T-helper 2 cell (primary cell): ENCODE measurements around the gene CA10.

Experiments used
- DNase-seq, 5 experiments: peaks; one replicate each; pipeline versions ENCODE4 v3.0.0 to v3.0.0-alpha.2; 2012 to 2022

The CA10 gene

GRCh38 chr17:52145476-52145875 lies 13.0 kb downstream of the CA10 start:
- DNase-seq, result peak in 1 of 5 experiments; percentile 56

- no peak for DNase-seq
Measured at GRCh38 chr17:52143542-52143941, 15.0 kb downstream of the CA10 start.

GRCh38 chr17:52140601-52141000 lies 17.9 kb downstream of the CA10 start:
- no peak for DNase-seq

DNA sequence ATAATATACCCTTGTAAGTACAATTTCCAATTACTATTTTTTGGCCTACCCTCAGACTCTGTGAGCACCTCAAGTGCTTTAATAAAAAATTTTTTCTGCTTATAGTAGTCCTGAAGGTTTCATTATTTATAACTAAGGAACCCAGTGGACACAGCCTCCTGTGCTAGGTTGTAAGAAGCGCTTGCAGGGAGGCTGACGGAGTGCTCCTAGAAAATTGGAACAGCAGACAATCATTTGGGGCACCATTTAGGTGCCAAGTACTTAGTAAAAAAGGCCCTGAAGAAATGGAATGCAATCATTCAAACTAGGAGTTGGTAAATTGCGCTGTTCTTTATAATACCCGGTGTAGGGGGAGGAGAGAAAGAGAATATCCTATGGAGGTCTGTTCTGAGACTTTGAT lies 19.8 kb downstream of the CA10 start:
- no peak for DNase-seq

GRCh38 chr17:52138350-52138749 lies 20.2 kb downstream of the CA10 start:
- no peak for DNase-seq

DNA sequence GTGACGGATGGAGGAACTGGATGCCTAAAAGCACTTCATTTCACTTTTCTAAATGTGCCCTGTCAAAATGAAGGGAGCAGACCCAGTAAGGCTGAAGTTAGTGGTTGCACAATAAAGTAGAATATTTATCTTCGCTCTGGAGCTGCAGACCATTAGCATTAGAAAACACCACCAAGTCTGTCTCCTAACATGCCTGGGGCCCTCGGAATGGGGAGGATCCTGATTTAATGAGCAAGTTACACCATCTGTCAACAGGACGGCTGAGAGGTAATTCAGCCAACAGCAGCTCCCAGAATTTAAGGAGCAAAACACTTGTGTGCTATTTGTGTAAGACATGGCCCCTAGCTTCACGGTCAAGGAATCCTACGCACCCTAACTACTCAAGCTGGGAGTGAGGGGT lies 22.3 kb downstream of the CA10 start:
- no peak for DNase-seq

DNA sequence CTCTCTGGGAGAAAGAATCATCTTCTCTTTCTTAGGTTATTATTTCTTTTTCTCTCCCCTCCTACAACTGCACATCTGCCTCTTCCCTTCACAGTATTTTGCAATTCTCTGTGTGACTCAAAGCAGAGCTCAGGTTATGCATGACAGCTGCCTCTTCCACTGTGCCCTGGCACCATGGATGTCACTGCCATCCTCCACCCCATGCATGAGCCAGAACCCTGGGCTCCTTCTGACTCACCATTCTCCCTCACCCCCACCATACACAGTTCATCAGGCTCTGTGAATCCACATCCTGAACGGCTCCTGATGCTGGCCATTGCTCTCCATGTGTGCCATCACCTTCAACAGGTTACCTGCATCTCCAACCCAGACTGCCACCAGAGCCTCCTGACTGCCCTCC lies 23.9 kb downstream of the CA10 start:
- DNase-seq, result no peak

GRCh38 chr17:52128721-52129120 lies 29.8 kb downstream of the CA10 start:
- DNase-seq, result no peak

GRCh38 chr17:52124993-52125392 lies 33.5 kb downstream of the CA10 start:
- DNase-seq, result no peak

- no peak for DNase-seq
Measured at GRCh38 chr17:52124561-52124960, 34.0 kb downstream of the CA10 start.

DNA sequence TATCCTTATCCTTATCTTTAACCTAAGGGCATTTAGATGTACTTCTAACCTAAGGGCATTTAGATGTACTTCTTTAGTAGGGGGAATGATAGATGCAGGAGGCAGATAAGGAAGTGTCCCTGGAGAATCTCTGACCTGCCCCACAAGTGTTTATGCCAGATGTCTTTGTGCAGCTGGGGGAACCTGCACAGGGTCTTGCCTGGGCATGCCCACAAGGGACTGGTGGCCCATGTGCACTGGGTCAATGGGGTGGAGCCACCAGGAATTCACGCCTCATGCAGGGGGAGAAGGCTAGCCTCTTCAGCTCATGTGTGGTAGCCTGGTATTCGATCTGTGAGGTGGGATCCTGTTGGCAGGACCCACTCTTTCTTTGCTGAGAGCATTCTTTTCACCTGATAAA lies 38.0 kb downstream of the CA10 start:
- no peak for DNase-seq

- no peak for DNase-seq
Measured at GRCh38 chr17:52110923-52111581, 47.5 kb downstream of the CA10 start.

GRCh38 chr17:52106638-52107261 lies 51.8 kb downstream of the CA10 start:
- peak in 3 of 5 experiments; percentile 15 to 59 (median 33) for DNase-seq

DNA sequence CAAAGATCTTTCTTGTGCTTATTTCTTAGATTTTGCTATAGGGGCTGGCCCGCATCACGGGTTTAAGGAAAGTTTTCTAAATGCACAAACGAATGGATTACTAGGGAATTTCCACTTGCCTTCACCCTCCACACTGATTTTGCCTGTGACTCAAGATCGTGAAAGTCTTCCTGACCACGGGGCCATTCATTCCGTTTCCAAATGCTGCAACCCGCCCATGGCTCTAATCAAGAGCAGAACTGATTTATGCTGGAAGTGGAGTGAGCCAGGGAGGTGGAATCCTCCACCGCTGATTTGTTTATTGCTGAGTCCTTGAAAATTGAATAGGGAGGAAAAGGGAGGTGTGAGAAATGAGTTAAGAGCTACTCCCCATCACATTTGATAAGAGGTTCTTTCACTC lies 52.4 kb downstream of the CA10 start:
- DNase-seq, result no peak

DNA sequence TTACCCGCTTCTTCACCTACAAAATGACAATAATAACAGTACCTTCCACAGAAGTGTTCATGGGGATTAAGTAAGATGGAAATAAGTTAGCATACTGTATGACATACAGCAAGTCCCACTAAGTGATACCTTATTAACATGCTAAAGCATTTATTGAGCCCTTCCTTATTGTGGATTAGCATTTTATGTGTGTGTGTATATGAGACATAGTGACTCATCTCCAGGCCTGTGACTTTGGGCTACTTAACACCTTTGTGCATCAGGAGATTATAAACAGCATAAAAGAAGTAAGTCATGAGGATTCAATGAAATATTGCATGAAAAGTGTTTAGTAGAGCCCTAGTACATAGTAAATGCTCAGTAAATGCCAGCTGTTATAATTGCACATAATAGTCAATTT lies 52.9 kb downstream of the CA10 start:
- peak in 1 of 5 experiments; percentile 33 for DNase-seq

DNA sequence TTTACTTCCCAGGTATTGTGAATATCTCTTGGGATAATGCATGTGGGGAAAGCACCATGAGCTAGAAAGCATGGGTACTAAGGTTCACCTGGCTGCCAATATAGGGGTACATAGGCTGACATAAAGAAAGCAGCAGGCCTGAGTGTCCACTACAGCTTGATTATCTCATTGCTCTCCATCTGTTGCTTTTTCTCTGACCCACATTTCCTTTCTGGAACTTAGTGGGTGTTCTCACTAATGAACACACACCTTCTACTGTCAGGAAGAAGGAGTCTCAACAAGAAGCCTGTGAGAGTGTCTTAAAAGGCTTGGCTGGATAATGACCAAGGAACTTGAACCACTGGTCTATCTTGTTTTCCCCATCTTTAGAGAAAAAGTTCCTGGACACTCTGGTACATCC lies 62.5 kb downstream of the CA10 start:
- DNase-seq, result no peak

DNA sequence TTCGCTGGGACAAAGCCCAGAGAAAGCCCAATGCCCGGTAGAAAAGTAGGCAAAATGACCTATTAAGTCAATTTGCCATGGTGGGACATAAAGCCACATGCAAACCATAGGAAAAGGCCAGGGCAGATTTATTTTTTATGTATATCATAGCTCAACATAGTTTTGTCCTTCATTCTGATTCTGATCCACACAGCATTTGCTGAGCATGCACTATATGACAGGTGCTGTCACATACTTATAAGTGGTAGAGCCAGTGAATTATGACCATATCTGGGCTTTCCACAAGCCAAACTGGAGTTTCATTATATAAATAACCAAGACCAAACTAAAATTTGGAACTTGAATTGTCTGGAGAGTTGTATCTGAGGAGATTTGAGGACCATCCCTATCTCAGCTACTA lies 74.3 kb downstream of the CA10 start:
- DNase-seq, result no peak

DNA sequence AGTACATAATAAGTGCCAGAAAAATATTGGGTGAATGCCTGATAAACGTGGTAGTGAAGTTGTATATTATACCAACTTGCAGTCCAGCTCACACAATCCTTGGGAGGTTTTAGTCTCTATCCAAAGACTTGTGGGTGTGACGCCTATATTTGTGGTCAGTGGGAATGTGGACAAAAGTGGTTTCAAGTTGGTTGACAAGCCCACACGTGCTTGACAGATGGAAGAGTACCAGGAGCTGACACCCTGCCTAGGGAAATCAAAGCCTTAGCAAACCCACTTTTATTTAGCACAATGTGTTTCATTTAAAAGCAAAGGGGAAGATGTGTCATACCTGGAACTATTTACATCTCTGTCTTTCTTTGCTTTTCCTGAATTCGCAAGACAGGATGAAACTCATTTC lies 79.0 kb downstream of the CA10 start:
- no peak for DNase-seq

DNA sequence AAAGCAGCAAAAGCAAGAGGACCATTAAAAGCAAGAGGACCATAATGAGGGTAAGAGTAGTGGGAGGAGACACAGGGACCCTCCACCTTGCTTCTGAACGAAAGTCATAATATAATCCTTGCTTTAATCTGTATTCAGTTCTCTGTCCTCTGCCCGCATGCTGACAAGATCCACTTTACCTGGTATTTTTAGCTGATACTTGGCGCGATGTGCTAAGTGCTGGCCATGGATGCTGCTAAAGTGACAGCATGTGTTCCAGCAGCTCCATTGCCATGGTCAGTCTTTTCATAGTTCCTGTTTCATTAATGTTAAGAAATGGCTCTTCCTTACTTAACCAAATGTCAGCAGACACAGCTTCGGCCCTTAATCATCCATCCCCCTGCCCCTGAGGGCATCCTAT lies 86.8 kb downstream of the CA10 start:
- no peak for DNase-seq

GRCh38 chr17:52064791-52065211 lies 93.7 kb downstream of the CA10 start:
- DNase-seq, result no peak

DNA sequence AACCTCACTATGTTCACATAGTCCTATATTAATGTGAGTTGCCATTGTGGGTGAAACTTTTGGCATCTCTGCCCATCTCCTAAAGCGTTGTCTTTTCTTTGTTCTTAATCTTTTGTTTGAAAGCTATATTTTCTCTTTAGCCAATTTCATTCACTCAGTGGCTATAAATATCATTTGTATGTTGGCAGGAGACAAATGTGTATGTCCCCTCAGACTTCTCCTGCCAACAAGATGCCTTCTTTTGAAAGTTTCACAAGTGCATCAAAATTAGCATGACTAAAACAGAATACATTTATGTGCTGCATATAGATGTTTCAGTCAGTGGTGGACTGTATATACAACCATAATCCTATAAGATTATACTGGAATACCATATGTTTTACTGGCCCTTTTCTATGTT lies 109.0 kb downstream of the CA10 start:
- DNase-seq, result no peak

GRCh38 chr17:52049051-52049450 lies 109.5 kb downstream of the CA10 start:
- DNase-seq, result no peak

DNA sequence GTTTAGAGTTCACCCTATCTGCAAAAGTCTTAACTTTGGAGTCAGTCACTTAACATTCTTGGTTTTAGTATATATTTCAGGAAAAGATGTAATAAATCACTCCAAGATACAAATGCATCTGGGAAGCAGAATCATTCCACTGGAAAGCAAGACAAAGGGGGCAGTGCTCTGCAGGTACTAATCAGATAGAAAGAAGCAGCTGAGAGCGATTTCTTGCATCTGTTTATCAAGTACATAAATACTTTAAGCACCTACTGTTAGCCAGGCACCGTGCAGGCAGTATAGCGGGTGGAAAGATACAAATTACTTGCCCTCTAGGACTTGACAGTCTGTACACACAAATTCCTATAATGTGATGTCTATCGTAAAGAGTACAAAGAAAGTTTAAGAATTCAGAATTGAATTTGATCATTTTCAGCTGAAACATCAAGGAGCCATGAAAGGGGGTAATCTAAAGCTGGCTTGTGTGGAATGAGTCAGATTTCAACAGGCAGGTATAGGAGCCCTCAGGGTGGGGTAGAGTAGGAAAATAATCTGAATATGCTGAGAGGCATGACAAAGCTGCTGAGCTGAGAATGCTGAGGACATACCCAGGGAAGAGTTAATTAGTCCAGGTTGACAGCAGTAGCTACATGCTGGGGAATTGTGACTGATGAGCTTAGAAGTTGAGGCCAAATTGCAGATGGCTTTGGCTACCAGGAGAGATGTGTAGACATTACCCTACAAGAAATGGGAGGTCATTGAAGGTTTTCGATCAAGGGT lies 110.2 kb downstream of the CA10 start:
- DNase-seq, result no peak

DNA sequence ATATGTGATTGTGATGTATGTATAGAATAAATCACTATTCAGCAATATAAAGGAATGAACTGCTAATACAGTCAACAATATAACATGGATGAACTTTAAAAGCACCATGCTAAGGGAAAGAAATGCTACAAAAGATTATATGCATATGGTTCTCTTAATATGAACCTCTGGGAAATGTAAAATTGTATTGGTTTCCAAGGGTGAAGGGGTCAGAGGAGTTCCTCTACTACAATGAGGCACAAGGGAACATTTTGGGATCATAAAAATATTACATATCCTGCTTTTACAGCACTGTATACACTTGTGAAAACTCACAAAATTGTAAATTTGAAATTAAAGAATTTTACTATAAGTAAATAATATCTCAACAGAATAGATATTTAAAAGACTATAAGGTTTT lies 111.4 kb downstream of the CA10 start:
- DNase-seq, result no peak
